Medulla oblongata (tissue), 1 donor: ENCODE data around the gene SYCP3.
"Not testable (repeated sequence)": the region's sequence is repeated elsewhere in the genome, so short reads cannot be mapped to it uniquely, and the experiment has no call there.

ENCODE experiments used
- DNase-seq: peaks from one replicate; pipeline ENCODE4 v3.0.0-alpha.2; 2015; ENCODE audit errors: extremely low spot score

SYCP3 gene

GRCh38 chr12:101759396-101760047 is 20.3 kb upstream of the SYCP3 start:
- DNase-seq, result no peak

- DNase-seq, result no peak
These were observed 10.9 kb upstream of the SYCP3 start for GRCh38 chr12:101750152-101750551.

- no peak for DNase-seq
These were observed 10.4 kb upstream of the SYCP3 start for GRCh38 chr12:101749657-101750056.

GRCh38 chr12:101748907-101749306 is 9.6 kb upstream of the SYCP3 start:
- DNase-seq, result no peak

- no peak for DNase-seq
These were observed 8.4 kb upstream of the SYCP3 start for GRCh38 chr12:101747697-101748096.

GRCh38 chr12:101746661-101747060 is 7.4 kb upstream of the SYCP3 start:
- DNase-seq, result no peak

GRCh38 chr12:101746196-101746595 is 6.9 kb upstream of the SYCP3 start:
- no peak for DNase-seq

- no peak for DNase-seq
These were observed 6.2 kb upstream of the SYCP3 start for GRCh38 chr12:101745481-101745880.

GRCh38 chr12:101743724-101744472 is 4.6 kb upstream of the SYCP3 start:
- no peak for DNase-seq

GRCh38 chr12:101743242-101743641 is 4.0 kb upstream of the SYCP3 start:
- no peak for DNase-seq

GRCh38 chr12:101740980-101741379 is 1.7 kb upstream of the SYCP3 start:
- no peak for DNase-seq

- DNase-seq, result no peak
These were observed 1.3 kb upstream of the SYCP3 start for GRCh38 chr12:101740566-101740965.

- no peak for DNase-seq
These were observed 1.8 kb downstream of the SYCP3 start for GRCh38 chr12:101737476-101737875.

GRCh38 chr12:101734482-101734881 is 4.8 kb downstream of the SYCP3 start:
- DNase-seq, result not testable (repeated sequence)

GRCh38 chr12:101733166-101733565 is 6.1 kb downstream of the SYCP3 start:
- no peak for DNase-seq

- DNase-seq, result no peak
These were observed 6.9 kb downstream of the SYCP3 start for GRCh38 chr12:101732318-101732717.

GRCh38 chr12:101729842-101730241 is 9.4 kb downstream of the SYCP3 start:
- no peak for DNase-seq

GRCh38 chr12:101727098-101727497 is 12.2 kb downstream of the SYCP3 start:
- DNase-seq, result no peak

- no peak for DNase-seq
These were observed 16.9 kb downstream of the SYCP3 start for GRCh38 chr12:101722392-101722791.

GRCh38 chr12:101720118-101720517 is 19.1 kb downstream of the SYCP3 start:
- DNase-seq, result no peak

- DNase-seq, result no peak
These were observed 19.7 kb downstream of the SYCP3 start for GRCh38 chr12:101719566-101719965.

GRCh38 chr12:101714877-101715444 is 24.3 kb downstream of the SYCP3 start:
- peak; percentile 46 for DNase-seq

- no peak for DNase-seq
These were observed 25.3 kb downstream of the SYCP3 start for GRCh38 chr12:101713930-101714329.
